Smooth muscle cell of bladder (primary cell): Measurements from ENCODE around the gene ARVCF. TPM values are rescaled to one million over a fixed set of nuclear protein-coding genes. Genes with fewer than 3 reads are reported as not detected.

Experiments used
- total RNA-seq: library from RNA; depleted of rRNA; stranded (reverse); fragments of >200 nt; gene quantifications from 2 replicates; pipeline ENCODE4 v1.2.3, GENCODE V29; 2014

The ARVCF gene
- 4.1 and 4.8 TPM in 2 replicates for total RNA-seq

GRCh38 chr22:20016734-20017621 is at the start of gene ARVCF:
TSS of gene ARVCF (minus strand) at chr22:20016823. CDS start at chr22:19990794, 26,029 bp downstream.

GRCh38 chr22:20020533-20021195 is 4.0 kb upstream of the ARVCF start, which contains the start of gene TANGO2:
TSS of gene TANGO2 (plus strand) at chr22:20021110. CDS start at chr22:20036799, 15,689 bp downstream.

GRCh38 chr22:19941365-19942082 is 75.1 kb downstream of the ARVCF start, which contains the start of the genes COMT and TXNRD2:
TSS of gene COMT (plus strand) at chr22:19941772. CDS start at chr22:19962527, 20,755 bp downstream.
TSS of gene TXNRD2 (minus strand) at chr22:19941818. CDS start at chr22:19941803, 15 bp downstream.

Other genes with a start within 250 kb of the ARVCF start
- gene GNB1L, start 161.9 kb downstream of the ARVCF start, total RNA-seq: 4.4 and 5.2 TPM in 2 replicates
- 5.7 and 8.0 TPM in 2 replicates for gene RTL10, start 161.9 kb downstream of the ARVCF start, total RNA-seq
- 237 and 344 TPM in 2 replicates for gene COMT, start 75.1 kb downstream of the ARVCF start, total RNA-seq
- gene TXNRD2, start 75.0 kb downstream of the ARVCF start, total RNA-seq: 18.5 and 21.9 TPM in 2 replicates
- gene TANGO2, start 4.3 kb upstream of the ARVCF start, total RNA-seq: 42.0 and 49.8 TPM in 2 replicates
- 26.0 and 29.5 TPM in 2 replicates for gene DGCR8, start 63.4 kb upstream of the ARVCF start, total RNA-seq
- gene RANBP1, start 99.3 kb upstream of the ARVCF start, total RNA-seq: 115 and 124 TPM in 2 replicates
- 34.3 and 47.9 TPM in 2 replicates for gene TRMT2A, start 100.4 kb upstream of the ARVCF start, total RNA-seq
- gene ZDHHC8, start 115.0 kb upstream of the ARVCF start, total RNA-seq: 3.1 and 6.3 TPM in 2 replicates
- gene CCDC188, start 134.2 kb upstream of the ARVCF start, total RNA-seq: 0.46 and 1.3 TPM in 2 replicates